RWPE2 (cell line): Measurements from ENCODE around the gene RPLP2.

Experiments used
- ATAC-seq: fragments of 200-7000 bp; cut with Tn5 transposase; 3 replicates; pipeline ENCODE4 v1.9.1; 2021; ENCODE audit warnings: low read depth
- DNase-seq: peaks from one replicate; pipeline ENCODE4 v3.0.0-alpha.2; 2020; ENCODE audit warnings: low spot score
- H3K27ac ChIP-seq: fragments of 450-650 bp; 2 replicates; pipeline ENCODE4 v1.5.1; 2017; ENCODE audit warnings: mild to moderate bottlenecking; ENCODE audit not compliant: poor library complexity, severe bottlenecking
- H3K27me3 ChIP-seq: fragments of 250-450 bp; sonication (Bioruptor Pico); 2 replicates; pipeline ENCODE4 v1.5.1; 2021; ENCODE audit warnings: mild to moderate bottlenecking, moderate library complexity; ENCODE audit not compliant: insufficient read depth, poor library complexity, severe bottlenecking
- H3K36me3 ChIP-seq: fragments of 250-450 bp; sonication (Bioruptor Pico); 2 replicates; pipeline ENCODE4 v1.5.1; 2020; ENCODE audit warnings: low read depth, mild to moderate bottlenecking, moderate library complexity
- H3K4me1 ChIP-seq: fragments of 250-450 bp; sonication (Bioruptor Pico); 2 replicates; pipeline ENCODE4 v1.5.1; 2021; ENCODE audit warnings: mild to moderate bottlenecking, moderate library complexity; ENCODE audit not compliant: insufficient read depth, poor library complexity, severe bottlenecking
- H3K4me3 ChIP-seq: fragments of 250-450 bp; sonication (Bioruptor Pico); 2 replicates; pipeline ENCODE4 v1.5.1; 2021; ENCODE audit warnings: mild to moderate bottlenecking, moderate library complexity; ENCODE audit not compliant: severe bottlenecking
- H3K9me3 ChIP-seq: fragments of 250-450 bp; sonication (Bioruptor Pico); 2 replicates; pipeline ENCODE4 v1.5.1; 2021; ENCODE audit warnings: mild to moderate bottlenecking, moderate library complexity; ENCODE audit not compliant: severe bottlenecking
- CTCF ChIP-seq: fragments of 450-650 bp; IDR thresholded peaks from one replicate; pipeline ENCODE4 v1.5.1; 2017; ENCODE audit warnings: mild to moderate bottlenecking, moderate library complexity; ENCODE audit not compliant: poor library complexity, severe bottlenecking

Gene RPLP2

GRCh38 chr11:802018-802617 is 7.6 kb upstream of the RPLP2 start:
- Histone ChIP-seq H3K27me3 (no peaks in the 10 kb centered on the region), H3K4me1 (peaks cover 3% of the 10 kb centered on the region), H3K36me3 (peaks cover 20% of the 10 kb centered on the region), H3K9me3 (no peaks in the 10 kb centered on the region), H3K4me3 (no peak overlapping the region), H3K27ac (no peak overlapping the region)
- no peak for ATAC-seq
- no peak for DNase-seq
- TF ChIP-seq CTCF: no peak

- Histone ChIP-seq H3K27ac (no peak overlapping the region), H3K36me3 (peaks cover 20% of the 10 kb centered on the region), H3K4me1 (peaks cover 3% of the 10 kb centered on the region), H3K27me3 (no peaks in the 10 kb centered on the region), H3K9me3 (no peaks in the 10 kb centered on the region), H3K4me3 (no peak overlapping the region)
- TF ChIP-seq CTCF: no peak
- DNase-seq (no peak), ATAC-seq (no peak)
Observed at GRCh38 chr11:802693-803466, 6.9 kb upstream of the RPLP2 start.

- H3K36me3 ChIP-seq: peaks cover 20% of the 10 kb centered on the region
- DNase-seq (no peak), ATAC-seq (no peak)
- H3K4me1 ChIP-seq: peaks cover 3% of the 10 kb centered on the region
- H3K27me3 ChIP-seq: no peaks in the 10 kb centered on the region
- TF ChIP-seq CTCF: no peak
- H3K27ac ChIP-seq: no peak overlapping the region
- H3K9me3 ChIP-seq: no peaks in the 10 kb centered on the region
- no peak overlapping the region for H3K4me3 ChIP-seq
Observed at GRCh38 chr11:803467-803742, 6.4 kb upstream of the RPLP2 start.

GRCh38 chr11:803770-804598 is 5.8 kb upstream of the RPLP2 start:
- Histone ChIP-seq H3K9me3 (no peaks in the 10 kb centered on the region), H3K27ac (peak overlapping the region; percentile 71), H3K27me3 (no peaks in the 10 kb centered on the region), H3K36me3 (peaks cover 20% of the 10 kb centered on the region), H3K4me3 (peak overlapping the region; percentile 43), H3K4me1 (peaks cover 3% of the 10 kb centered on the region)
- no peak for TF ChIP-seq CTCF
- DNase-seq (no peak), ATAC-seq (peak; percentile 36)
